NCI-H2171 treated with DMSO at 0.1 percent for 48 hours (cell line): Measurements from ENCODE around the gene CALU.
A peak's percentile ranks its signal among the peaks of the same experiment; 100 is the strongest.

Source experiments
- DNase-seq: peaks from one replicate; lab custom pipeline; 2025; lab: John Stamatoyannopoulos, UW

CALU gene

DNA sequence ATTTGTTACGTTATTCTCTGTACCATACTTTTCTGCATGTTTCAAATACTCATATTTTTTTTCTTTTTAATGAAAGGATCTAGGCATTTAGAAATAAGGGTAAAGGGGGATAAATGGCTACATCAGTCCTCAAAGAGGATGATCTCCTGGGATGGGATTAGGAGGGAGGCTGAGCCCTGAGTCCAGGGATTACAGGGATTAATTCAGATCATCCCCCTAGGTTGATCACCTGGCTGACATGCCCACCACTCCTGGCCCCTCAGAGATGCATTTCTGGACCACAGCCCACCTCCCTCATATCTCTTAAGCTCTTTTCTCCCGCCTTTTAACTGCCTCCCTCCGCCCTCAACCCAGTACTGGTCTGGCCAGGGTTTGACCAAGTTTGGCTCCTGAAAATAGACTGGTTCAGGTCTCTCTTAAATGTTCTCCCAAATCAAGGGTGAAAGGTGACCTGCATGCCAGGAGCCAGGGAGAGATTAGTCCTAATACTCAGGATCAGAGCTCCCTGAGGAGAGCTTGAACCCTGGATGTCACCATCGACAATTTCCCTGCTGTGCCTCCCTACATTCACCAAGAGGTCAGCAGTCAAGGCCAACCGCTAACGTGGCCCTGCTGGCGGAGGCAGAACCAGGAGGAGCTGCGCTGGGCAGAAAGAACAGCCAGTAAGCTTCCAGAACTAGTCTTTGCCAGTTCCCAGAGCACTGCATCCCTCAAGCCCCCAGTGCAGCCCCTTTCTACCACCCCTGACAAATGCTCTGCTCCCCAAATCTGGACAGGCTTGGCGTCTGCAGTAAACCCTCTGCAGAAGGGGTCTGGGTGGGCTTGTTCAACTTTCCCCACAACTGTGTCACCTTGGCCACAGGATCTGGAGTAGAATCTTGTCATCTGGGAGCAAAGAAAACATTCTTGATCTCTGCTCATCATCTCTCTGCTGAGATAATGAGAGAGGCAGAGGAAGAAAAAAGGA lies 49.6 kb downstream of the CALU start:
- no peak for DNase-seq

DNA sequence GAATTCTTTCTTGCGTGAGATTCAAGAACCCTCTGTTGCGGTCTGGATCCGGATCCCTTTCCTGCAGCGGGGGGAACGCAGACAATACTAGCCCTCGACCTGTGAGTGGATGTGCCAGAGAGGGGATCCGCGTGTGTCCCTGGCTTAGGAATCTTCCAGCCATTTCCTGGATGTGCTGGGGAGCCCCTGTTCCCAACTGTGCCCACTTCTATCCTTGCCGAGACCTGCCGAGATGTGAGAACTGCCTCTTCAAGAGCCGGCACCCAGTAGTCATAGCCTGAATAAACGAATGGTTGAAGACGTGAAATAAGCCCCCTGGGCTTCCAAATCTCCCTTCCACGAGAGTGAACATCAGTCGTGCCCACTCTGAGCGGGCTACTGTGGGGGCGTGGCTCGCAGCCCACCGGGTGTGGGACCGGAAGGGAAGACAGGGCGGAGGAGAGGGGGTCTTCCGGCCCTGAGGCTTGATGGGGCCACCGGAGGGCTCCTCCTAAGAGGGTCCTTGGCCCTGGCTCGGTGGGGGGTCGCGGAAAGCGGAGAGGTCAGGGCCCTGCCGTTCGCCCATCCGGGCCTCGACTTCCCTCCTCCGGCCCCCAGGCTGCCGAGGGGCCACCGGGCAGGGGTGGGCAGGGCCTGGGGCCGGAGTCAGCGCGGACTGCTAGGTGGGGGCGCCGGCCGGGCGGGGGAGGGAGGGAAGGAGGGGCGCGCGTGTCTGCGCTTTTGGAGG lies 51.3 kb downstream of the CALU start:
- no peak for DNase-seq

- peak; percentile 49 for DNase-seq
Observed at GRCh38 chr7:128791121-128791971, 52.2 kb downstream of the CALU start, which contains the start of gene CCDC136. CCDC136 (plus strand) TSS chr7:128791968; CDS start chr7:128792412, 444 bp downstream.

DNA sequence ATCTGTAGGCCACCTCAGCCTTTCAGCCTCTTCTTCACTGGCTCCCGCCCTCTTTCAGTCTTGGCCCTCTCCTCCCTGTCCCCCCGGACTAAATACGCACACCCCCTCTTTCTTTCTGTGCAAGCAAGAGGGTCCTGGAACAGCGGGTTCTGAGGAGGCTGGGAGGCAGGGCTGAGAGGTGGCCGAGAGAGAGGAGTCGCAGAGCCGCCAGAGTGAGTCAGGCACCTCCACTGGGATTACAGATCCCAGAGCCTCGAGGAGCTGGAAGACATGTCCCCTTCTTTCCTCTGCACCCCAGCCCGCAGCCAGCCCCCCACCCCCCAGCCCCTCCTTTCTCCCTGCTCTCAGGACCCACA lies 52.8 kb downstream of the CALU start:
- DNase-seq: no peak

- peak; percentile 11 for DNase-seq
Observed at GRCh38 chr7:128792471-128793180, 53.5 kb downstream of the CALU start.

DNA sequence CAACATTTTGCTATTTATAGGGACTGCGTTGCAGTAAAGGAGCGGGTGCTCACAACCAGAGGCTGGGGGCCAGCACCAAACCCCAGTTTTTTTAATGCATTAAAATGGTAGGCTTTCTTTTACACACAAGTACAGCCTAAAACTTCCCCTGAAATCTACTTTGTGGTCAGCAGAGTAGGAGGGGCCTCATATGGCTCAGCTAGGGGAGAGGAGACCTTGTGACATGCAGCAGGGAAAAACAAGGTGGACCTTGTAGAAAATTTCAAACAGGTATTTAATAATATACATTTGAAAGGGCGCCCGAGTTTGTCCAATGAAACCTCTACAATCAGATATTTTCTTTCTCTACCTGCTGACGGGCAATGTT lies 54.0 kb downstream of the CALU start:
- no peak for DNase-seq

DNA sequence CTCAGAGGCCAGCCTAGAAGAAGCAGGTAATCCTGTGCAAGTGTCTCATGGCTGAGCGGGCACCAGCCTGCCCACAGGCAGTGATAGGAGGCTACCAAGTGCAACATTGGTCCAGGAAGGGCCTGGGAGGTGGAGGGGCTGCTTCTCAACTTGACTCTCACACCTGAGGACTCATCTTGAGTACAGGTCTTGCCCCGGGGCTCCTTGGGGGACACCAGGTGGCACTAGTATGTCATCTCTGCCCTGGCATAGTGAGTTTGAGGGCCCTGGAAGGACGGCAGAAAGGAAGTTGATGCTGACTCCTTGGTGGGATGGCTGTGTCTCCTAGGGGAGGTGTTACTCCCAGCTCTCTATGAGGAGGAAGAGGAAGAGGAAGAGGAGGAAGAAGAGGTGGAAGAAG lies 54.9 kb downstream of the CALU start:
- no peak for DNase-seq

GRCh38 chr7:128794436-128794835 lies 55.3 kb downstream of the CALU start:
- no peak for DNase-seq

- DNase-seq: no peak
Observed at GRCh38 chr7:128795129-128795528, 56.0 kb downstream of the CALU start.

DNA sequence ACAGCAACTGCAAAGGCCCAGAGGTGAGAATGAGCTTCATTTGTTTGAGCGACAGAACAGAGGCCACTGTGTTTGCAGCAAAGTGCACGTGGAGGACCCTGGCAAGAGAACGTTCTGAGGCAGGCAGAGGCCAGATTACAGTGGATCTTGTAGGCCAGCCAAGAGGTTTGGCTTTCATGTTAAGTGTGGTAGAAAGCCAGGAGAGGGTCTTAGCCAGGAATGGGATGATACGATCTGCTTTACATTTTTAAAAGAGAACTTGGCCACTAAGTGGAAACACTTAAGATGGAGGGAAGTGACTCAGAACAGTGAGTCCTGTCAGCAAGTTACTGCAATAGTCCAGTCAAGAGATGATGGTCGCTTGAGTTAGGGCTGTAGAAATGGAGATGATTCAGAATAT lies 57.2 kb downstream of the CALU start:
- no peak for DNase-seq

DNA sequence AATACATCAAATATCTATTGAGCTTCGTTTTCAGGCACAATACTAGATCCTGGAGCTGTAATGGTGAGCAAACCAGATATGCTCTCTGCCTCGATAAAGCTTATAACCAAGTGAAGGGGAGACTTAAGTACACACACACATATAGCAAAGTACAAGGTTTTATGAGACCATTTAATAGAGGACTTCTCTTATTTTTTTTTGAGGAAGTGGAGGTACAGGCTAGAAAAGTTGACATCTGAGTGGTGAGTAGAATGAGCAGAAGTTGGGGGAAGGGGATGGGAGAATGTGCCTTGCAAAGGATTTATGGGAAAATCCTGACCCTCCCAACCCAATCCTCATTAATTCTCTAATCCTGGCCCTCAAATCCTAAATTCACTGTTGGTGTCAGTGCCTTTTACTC lies 60.3 kb downstream of the CALU start:
- no peak for DNase-seq

GRCh38 chr7:128800567-128800966 lies 61.4 kb downstream of the CALU start:
- no peak for DNase-seq

GRCh38 chr7:128801003-128801402 lies 61.8 kb downstream of the CALU start:
- DNase-seq: no peak

DNA sequence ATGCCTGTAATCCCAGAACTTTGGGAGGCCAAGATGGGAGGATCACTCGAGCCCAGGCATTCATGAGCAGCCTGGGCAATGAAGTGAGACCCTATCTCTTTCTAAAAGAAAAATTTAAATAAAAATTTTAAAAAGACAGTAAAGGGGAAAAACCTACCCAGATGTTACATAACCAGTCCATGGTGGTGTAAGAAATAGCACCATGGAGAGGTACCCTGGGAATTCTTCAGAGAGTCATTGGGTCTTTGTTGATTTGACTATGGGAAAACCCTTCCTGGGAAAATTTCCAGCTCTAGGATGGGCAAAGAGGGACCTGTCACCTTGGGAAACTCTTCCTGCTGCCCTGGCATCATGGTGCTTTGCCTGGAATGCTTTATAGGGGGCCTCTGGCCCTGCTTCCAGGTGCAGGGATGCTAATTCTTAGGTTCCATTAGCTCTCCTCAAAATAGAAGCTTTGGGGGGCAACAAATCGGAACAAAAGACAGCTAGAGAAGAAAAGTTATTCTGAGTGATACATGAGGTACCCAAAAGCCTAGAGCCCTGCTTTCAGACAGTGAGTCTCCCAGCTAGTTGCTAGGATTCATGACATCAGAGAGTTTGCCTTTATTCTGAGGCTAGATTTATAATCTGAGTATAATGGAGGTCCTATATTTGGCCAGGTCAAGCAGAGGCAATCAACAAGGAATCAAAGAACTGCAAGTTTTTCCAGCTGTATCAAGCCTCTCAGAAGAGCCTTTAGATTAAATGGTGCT lies 62.7 kb downstream of the CALU start:
- DNase-seq: no peak

GRCh38 chr7:128804484-128804883 lies 65.3 kb downstream of the CALU start:
- DNase-seq: no peak

DNA sequence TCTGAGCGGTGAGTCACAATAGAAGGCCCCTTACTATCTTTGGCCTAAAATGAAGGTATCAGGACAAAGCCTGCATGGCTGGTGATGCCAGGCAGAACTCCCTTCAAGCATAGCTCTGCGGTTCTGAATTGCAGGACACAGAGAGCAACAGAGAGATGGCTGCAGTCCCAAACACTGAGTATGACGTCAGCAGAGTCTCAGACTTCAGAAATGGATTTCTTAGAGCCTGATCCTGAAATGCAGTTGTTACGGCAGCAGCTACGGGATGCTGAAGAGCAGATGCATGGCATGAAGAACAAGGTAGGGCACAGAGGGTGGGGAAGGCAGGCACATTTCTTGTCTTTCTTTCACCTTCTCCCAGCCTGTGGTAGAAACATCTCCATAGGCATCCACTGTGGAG lies 66.1 kb downstream of the CALU start:
- no peak for DNase-seq

GRCh38 chr7:128807191-128807590 lies 68.0 kb downstream of the CALU start:
- no peak for DNase-seq

GRCh38 chr7:128809363-128809762 lies 70.2 kb downstream of the CALU start:
- DNase-seq: no peak

GRCh38 chr7:128810473-128810872 lies 71.3 kb downstream of the CALU start:
- no peak for DNase-seq

DNA sequence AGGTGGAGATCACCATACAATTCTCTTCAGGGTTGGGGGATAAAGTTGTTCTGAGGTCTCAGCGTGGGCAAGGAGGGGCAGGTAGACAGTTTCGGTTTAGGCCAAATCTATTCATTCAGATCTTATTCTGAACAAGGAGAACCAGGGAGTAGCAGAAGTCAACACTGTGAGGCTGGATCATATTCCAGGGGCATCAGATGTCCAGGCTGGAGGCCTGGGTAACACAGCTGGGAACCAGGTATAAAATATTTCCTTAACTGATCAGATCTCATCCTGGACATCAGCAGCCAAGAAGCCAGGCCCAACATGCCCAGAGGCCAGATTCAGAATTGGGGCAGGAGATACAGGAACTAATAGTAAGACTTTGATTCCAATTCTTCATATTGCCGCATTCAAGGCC lies 71.8 kb downstream of the CALU start:
- no peak for DNase-seq
